Suprapubic skin (tissue), 4 donors: ENCODE data around the gene DNPEP.
"Not testable (repeated sequence)": the region's sequence is repeated elsewhere in the genome, so short reads cannot be mapped to it uniquely, and the experiment has no call there.

Source experiments
- EP300 ChIP-seq: sonication (generic); formaldehyde crosslinking; IDR thresholded peaks from one replicate; pipeline ENCODE4 v1.6.1; 2017; ENCODE audit warnings: antibody characterized with exemption
- POLR2A ChIP-seq, 2 donors: fragments of 450-650 bp; IDR thresholded peaks; one replicate each; pipeline ENCODE4 v1.6.1; 2017; ENCODE audit warnings: antibody characterized with exemption in 2 of 2, mild to moderate bottlenecking in 2 of 2, moderate library complexity in 2 of 2
- POLR2AphosphoS5 ChIP-seq, 3 donors: sonication (generic); formaldehyde crosslinking; IDR thresholded peaks; one replicate each; pipeline ENCODE4 v1.6.1; 2017; ENCODE audit warnings: antibody characterized with exemption in 3 of 3
- TF ChIP-seq, protein P1 (sequence below), 2 donors: fragments of 200-600 bp in 1 of 2; fragments of 450-650 bp in 1 of 2; sonication (generic) in 1 of 2; IDR thresholded peaks; one replicate each; pipeline ENCODE4 v1.5.1; 2016 to 2019; ENCODE audit warnings: antibody characterized with exemption in 2 of 2, mild to moderate bottlenecking in 1 of 2, moderate library complexity in 1 of 2

DNA sequence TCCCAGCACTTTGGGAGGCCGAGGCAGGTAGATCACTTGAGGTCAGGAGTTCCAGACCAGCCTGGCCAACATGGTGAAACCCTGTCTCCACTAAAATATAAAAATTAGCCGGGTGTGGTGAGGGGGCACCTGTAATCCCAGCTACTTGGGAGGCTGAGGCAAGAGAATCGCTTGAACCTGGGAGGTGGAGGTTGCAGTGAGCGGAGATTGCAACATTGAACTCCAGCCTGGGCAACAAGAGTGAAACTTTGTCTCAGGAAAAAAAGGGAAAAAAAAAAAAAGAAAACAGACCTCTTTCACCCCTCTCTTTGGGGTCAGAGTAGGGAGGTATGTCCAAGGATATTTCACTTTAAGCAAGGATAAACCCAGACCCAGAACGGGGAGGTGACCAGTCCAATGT lies 19.6 kb upstream of the DNPEP start:
- TF ChIP-seq, protein P1, sequence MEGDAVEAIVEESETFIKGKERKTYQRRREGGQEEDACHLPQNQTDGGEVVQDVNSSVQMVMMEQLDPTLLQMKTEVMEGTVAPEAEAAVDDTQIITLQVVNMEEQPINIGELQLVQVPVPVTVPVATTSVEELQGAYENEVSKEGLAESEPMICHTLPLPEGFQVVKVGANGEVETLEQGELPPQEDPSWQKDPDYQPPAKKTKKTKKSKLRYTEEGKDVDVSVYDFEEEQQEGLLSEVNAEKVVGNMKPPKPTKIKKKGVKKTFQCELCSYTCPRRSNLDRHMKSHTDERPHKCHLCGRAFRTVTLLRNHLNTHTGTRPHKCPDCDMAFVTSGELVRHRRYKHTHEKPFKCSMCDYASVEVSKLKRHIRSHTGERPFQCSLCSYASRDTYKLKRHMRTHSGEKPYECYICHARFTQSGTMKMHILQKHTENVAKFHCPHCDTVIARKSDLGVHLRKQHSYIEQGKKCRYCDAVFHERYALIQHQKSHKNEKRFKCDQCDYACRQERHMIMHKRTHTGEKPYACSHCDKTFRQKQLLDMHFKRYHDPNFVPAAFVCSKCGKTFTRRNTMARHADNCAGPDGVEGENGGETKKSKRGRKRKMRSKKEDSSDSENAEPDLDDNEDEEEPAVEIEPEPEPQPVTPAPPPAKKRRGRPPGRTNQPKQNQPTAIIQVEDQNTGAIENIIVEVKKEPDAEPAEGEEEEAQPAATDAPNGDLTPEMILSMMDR (IDR thresholded peaks at IDR 0.05) = not testable (repeated sequence)
- not testable (repeated sequence) for TF ChIP-seq POLR2A (IDR thresholded peaks at IDR 0.05); POLR2AphosphoS5 (IDR thresholded peaks at IDR 0.05); EP300
